Cardiac fibroblast (primary cell): Measurements from ENCODE around the gene NEB.

Source experiments
- DNase-seq, 2 donors: peaks; one replicate each; pipeline versions ENCODE4 v3.0.0 to v3.0.0-alpha.2; 2010; ENCODE audit warnings: low read depth in 2 of 2
- H3K4me3 ChIP-seq, 2 donors: replicated peaks in 1 of 2; 1 replicate in 1 of 2; 2 replicates in 1 of 2; pipeline ENCODE4 v1.5.1; 2011; ENCODE audit warnings: low read depth in 2 of 2, low read length in 2 of 2, mild to moderate bottlenecking in 2 of 2, moderate library complexity in 1 of 2
- TF ChIP-seq, protein P1 (sequence below): IDR thresholded peaks from one replicate; pipeline ENCODE4 v1.5.1; 2011; ENCODE audit warnings: low read depth, mild to moderate bottlenecking, low read length, inconsistent platforms

Gene NEB

DNA sequence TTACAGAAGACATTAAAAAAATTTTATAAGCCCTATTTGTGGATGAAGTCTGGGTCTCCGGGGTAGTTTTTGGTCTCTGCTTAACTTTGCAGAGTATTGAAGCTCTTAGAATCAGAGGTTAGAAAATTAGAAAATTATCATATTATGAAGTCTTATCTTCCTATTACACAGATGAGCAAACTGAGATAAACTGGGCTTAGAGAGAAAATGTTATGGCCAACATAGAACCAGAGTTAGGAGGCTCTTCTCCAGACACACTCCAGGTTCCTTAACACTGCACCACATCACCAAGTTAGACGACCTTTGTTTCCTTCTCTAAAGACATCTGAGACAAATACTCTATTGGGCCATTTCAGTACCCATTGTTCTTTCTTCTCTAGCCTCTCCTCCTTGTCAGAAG lies 36.7 kb upstream of the NEB start:
- TF ChIP-seq, protein P1, sequence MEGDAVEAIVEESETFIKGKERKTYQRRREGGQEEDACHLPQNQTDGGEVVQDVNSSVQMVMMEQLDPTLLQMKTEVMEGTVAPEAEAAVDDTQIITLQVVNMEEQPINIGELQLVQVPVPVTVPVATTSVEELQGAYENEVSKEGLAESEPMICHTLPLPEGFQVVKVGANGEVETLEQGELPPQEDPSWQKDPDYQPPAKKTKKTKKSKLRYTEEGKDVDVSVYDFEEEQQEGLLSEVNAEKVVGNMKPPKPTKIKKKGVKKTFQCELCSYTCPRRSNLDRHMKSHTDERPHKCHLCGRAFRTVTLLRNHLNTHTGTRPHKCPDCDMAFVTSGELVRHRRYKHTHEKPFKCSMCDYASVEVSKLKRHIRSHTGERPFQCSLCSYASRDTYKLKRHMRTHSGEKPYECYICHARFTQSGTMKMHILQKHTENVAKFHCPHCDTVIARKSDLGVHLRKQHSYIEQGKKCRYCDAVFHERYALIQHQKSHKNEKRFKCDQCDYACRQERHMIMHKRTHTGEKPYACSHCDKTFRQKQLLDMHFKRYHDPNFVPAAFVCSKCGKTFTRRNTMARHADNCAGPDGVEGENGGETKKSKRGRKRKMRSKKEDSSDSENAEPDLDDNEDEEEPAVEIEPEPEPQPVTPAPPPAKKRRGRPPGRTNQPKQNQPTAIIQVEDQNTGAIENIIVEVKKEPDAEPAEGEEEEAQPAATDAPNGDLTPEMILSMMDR: no peak
- H3K4me3 ChIP-seq: no peak overlapping the region
- DNase-seq: no peak

DNA sequence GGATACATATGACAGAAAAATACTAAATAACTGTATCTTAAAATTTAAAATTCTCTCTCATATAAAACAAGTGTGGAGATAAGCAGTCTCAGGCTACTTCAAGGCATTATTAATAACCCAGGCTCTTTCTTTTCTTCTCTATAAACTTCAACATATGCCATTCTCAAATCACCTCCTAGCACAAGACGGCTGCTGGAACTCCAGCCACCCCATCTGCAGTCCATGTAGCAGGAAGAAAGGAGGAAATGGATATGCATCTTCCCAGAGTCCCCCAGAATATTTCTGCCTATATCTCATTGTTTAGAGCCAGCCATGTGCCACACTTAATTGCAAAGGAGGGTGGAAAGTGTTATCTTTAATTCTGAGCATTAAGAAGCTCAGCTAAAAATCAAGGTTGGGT lies 35.3 kb upstream of the NEB start:
- H3K4me3 ChIP-seq: no peak overlapping the region
- DNase-seq: no peak
- TF ChIP-seq, protein P1: no peak

DNA sequence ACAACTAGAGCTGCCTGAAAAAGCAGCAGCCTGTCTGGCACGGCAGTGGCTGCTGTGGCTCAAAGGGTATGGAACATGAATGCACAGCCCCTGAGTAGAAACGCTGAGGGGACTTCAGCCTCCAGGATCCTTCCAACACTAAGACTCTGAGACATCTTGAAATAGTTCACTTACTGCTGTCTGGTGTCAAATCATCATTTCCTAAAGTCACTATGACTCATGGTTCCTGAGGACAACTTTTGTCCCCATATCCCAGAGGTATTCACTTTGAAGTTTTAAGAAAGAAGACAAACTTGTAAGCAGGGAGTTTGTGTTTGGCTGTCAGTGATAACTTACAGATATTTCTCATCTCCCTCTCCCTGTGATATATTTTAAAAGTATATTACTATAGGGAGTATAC lies 33.3 kb upstream of the NEB start:
- no peak overlapping the region for H3K4me3 ChIP-seq
- TF ChIP-seq, protein P1: no peak
- DNase-seq: peak in 1 of 2 donors; percentile 28

DNA sequence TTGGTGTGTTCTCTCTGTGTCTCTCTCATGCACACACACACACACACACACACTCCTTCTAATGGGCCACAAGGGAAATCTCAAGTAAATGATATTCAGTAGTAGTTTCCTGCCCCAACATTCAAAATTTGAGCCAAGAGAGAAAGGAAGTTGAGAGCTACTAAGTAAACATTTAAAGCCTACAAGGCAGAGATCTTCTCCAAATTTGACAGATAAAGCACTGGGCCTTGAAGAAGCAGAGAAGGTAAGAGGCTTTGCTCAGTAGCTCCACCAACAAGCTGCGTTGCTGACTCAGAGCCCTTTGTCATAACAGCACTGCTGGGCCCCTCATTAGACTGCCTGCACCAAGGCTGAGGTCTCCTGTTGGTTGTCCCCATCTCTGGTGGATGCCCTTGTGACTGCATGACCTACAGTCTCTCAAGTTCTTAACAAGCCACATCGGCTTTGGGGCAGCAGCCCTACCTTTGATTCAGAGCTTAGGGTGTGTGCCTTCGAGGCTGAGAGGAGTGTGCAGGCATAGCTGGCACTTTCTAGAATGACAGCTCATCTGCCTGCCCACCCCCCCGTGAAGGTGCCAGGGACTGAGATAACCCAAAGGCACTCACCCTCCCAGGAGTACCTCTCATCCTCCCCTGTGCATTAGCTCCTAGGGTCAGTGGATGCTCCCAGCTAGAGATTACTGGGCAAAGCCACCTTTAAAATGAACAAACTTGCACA lies 32.3 kb upstream of the NEB start:
- H3K4me3 ChIP-seq: no peak overlapping the region
- DNase-seq: peak; percentile 12 to 43
- TF ChIP-seq, protein P1: no peak

DNA sequence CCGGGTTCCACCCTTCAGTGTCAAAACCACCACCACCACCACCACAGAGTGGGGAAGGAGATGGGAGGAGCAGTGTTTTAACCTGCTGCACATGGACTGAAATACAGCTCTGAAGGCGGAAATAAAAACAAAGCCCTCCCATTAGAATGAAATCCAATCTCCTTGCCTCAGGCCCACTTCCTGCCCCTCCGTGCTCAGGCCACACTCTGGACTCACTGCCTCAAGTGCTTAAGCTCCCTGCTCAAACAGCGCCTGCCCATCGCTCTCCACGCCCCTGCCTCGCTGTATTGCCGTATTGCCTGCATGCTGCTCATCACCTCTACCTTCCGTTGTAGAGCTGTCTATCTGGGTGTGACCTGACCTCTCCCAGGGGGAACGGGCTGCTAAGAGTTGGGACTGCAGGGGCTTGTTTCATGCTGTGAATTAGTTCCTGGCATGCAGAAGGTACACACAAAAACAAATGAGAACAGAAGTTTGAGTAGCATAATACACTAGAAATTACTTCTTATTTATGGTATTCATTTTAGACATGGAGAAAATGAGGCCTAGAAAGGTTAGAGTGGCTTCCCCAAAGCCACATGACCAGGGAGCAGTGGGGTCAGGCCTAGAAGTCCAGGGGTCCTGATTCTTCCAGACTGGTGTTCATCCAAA lies 31.6 kb upstream of the NEB start:
- TF ChIP-seq, protein P1: no peak
- no peak for DNase-seq
- no peak overlapping the region for H3K4me3 ChIP-seq

DNA sequence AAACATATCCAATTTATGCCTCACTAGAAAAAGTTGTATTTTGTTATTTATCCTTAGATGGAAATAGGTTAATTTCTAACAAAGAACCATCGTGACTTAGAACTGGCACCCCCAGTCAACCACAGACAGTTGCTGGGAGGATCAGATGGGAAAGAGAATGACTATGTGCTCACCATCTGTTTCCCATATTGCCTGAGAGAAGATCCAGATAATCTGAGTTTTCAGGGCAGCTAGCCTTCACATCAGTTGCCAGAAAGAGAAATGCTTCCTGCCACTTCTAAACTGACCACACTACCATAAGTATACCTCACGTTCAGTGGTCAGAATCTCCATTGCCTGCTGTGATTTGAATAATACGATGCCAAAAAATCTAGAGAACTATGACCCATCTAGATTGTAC lies 28.4 kb upstream of the NEB start:
- TF ChIP-seq, protein P1: no peak
- no peak overlapping the region for H3K4me3 ChIP-seq

More for the DNA sequence above, 28.4 kb upstream of the NEB start:
- DNase-seq: no peak
